ENCODE measurements around the gene SLC39A1. TPM values are rescaled to one million over a fixed set of nuclear protein-coding genes. Genes with fewer than 3 reads are reported as not detected.

SLC39A1 gene
- total and polyA plus RNA-seq, 3 donors from 2014 or later = 46.5 to 62.5 (median 54.5) TPM

DNA sequence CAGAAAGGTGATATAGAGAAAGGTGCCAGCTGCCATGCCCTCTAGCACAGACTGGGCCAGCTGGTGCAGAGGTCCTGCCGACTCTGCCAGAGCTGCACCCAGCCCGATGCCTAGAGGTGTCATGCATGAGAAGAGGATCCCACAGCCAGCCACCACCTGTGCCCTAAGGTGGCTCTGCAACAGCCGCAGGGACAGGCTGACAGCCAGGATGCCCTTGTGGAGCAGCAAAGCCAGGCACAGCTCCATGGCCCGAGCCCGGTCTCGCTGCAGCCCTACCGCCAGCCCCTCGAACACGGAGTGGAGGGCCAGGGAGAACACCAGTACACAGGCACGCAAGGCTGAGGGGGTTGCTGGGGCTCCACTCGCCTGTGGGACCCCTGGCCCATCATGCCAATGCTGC lies 3.1 kb downstream of the SLC39A1 start:
- TF ChIP-seq, protein P1, sequence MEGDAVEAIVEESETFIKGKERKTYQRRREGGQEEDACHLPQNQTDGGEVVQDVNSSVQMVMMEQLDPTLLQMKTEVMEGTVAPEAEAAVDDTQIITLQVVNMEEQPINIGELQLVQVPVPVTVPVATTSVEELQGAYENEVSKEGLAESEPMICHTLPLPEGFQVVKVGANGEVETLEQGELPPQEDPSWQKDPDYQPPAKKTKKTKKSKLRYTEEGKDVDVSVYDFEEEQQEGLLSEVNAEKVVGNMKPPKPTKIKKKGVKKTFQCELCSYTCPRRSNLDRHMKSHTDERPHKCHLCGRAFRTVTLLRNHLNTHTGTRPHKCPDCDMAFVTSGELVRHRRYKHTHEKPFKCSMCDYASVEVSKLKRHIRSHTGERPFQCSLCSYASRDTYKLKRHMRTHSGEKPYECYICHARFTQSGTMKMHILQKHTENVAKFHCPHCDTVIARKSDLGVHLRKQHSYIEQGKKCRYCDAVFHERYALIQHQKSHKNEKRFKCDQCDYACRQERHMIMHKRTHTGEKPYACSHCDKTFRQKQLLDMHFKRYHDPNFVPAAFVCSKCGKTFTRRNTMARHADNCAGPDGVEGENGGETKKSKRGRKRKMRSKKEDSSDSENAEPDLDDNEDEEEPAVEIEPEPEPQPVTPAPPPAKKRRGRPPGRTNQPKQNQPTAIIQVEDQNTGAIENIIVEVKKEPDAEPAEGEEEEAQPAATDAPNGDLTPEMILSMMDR (IDR thresholded peaks at IDR 0.05) = no peak
- TF ChIP-seq POLR2A (IDR thresholded peaks at IDR 0.05) = no peak
- Histone ChIP-seq H3K27ac (peak overlapping the region; percentile 76 to 96), H3K36me3 (ENCODE audit: low read depth, missing control alignments) (no peaks in the 10 kb centered on the region), H3K9me3 (no peaks in the 10 kb centered on the region), H3K4me3 (no peak overlapping the region), H3K27me3 (no peaks in the 10 kb centered on the region), H3K4me1 (peaks cover 55% of the 10 kb centered on the region)
- WGBS, 2 donors = 91 to 93% methylated on average over 8 to 11 of the region's 11 CpGs
- intact Hi-C loops (cut with DNase I; ENCODE audit: low total_unique reads) = no loop called here
- no peak for DNase-seq

DNA sequence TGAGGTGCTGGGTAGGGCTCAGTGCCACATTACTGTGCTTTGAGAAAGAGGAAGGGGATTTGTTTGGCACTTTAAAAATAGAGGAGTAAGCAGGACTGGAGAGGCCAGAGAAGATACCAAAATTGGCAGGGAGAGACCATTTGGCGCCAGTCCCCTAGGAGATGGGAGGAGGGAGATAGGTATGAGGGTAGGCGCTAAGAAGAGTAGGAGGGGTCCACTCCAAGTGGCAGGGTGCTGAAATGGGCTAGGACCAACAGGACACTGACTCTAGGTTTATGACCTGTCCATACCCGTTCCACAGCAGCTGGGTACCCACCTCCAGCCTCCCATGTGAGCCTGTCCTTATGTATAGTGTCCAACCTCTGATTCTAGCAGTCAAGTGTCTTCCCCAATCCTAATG lies 3.9 kb downstream of the SLC39A1 start:
- Histone ChIP-seq H3K27me3 (no peaks in the 10 kb centered on the region), H3K27ac (peak overlapping the region; percentile 76 to 96), H3K36me3 (ENCODE audit: low read depth, missing control alignments) (no peaks in the 10 kb centered on the region), H3K9me3 (no peaks in the 10 kb centered on the region), H3K4me3 (no peak overlapping the region), H3K4me1 (peaks cover 48% of the 10 kb centered on the region)
- DNase-seq = no peak
- intact Hi-C loops (cut with DNase I; ENCODE audit: low total_unique reads) = no loop called here
- TF ChIP-seq, protein P1 (IDR thresholded peaks at IDR 0.05) = no peak
- TF ChIP-seq POLR2A (IDR thresholded peaks at IDR 0.05) = no peak
- 55 to 65% methylated on average over 3 of the region's 3 CpGs for WGBS, 2 donors

DNA sequence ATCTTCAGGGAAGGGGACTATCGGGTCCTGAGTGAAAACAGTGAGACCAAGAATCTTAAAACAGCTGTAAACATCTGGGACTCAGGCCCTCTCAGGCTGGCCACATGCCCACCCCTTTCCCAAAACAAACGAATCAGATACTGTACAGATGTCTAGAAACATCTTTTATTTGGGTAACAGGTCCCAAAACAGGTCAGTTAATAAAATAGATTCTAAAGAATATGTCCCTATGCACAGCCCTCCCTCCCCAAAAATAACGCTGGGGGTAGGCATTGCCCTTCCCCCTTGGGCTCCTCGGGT lies 4.4 kb downstream of the SLC39A1 start:
- intact Hi-C loops (cut with DNase I; ENCODE audit: low total_unique reads) = no loop called here
- 4 to 8% methylated on average over 4 of the region's 4 CpGs for WGBS, 2 donors
- Histone ChIP-seq H3K36me3 (ENCODE audit: low read depth, missing control alignments) (no peaks in the 10 kb centered on the region), H3K27me3 (no peaks in the 10 kb centered on the region), H3K27ac (peak overlapping the region; percentile 76 to 96), H3K9me3 (no peaks in the 10 kb centered on the region), H3K4me1 (peaks cover 44% of the 10 kb centered on the region), H3K4me3 (peak overlapping the region; percentile 94 to 99)
- no peak for TF ChIP-seq POLR2A (IDR thresholded peaks at IDR 0.05)
- TF ChIP-seq, protein P1 (IDR thresholded peaks at IDR 0.05) = no peak
- peak; percentile 33 for DNase-seq

DNA sequence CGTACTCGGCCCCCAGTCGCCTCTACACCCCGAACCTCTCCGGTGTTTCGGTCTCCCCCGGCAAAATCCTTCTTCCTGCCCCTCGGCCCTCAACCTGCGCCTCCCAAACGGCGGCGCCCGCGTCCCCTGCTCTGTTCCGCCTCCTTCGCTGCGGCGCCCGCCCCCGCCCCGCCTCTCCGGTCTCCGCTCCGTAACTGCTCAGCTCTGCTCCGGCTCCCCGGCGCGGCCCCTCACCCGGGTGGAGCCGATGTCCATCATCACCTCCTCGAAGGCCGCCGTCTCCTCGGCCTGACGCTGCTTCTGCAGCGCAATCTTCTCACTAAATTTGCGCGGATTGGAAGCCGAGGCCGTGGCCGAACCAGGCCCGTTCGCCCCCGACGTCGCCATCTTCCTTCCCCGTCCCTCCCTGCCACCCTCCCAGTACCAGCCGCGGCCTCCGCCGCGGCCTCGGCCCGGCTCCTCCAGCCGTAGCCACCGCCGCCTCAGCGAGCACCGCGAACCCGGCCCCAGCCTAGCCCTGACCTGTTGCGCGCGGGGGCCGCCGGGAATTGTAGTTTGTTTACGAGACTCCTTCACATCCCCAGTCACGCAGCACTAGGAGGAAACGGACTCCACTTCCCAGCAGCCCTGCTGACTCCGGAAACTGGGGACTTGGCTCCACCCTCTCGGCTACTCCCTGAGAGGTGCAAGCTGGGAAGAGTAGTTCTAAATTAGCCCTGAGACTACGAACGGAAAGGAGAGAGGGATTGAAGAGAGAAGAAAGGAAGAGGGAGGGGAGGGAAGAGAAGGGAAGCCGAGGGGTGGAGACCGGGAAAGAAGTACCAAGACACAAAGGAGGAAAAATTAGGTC lies 5.0 kb downstream of the SLC39A1 start, which contains the start of gene CRTC2:
Gene CRTC2 (minus strand): TSS at position 502 of the 850 bp plus-strand sequence. CDS start 115 bp downstream, at position 387.
- Histone ChIP-seq H3K36me3 (ENCODE audit: low read depth, missing control alignments) (no peaks in the 10 kb centered on the region), H3K27ac (peak within 1 kb of the TSS; percentile 94 to 96), H3K27me3 (no peaks in the 10 kb centered on the region), H3K4me1 (peaks cover 44% of the 10 kb centered on the region), H3K4me3 (peak within 1 kb of the TSS; percentile 94 to 99), H3K9me3 (no peaks in the 10 kb centered on the region)
- intact Hi-C loops (cut with DNase I; ENCODE audit: low total_unique reads) = no loop called here
- TF ChIP-seq POLR2A (IDR thresholded peaks at IDR 0.05) = no peak
- TF ChIP-seq, protein P1 (IDR thresholded peaks at IDR 0.05) = no peak
- peak; percentile 100 for DNase-seq
- whole genome bisulfite sequencing, 2 donors = 0 to 1% methylated on average over 42 to 72 of the region's 75 CpGs

DNA sequence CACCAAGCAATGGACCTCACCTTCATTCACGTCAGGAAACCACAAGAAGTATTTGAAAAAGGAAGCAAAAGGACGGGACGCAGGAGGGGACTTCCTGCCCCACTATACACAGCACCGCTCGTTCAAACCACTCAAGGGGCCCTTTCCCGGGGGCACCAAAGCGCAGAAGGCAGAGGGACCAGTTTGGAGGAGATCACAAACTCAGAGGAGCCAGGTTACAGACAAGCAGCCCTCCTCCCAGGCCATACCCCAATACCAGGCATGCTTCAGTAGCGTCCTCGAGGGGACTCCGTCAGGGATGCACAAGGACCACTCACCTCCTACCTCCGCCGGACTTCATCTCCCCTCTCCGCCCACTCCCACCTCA lies 5.6 kb downstream of the SLC39A1 start:
- peak overlapping the region; percentile 94 to 99 for H3K4me3 ChIP-seq
- H3K27ac ChIP-seq = peak overlapping the region; percentile 94 to 96
- intact Hi-C loops (cut with DNase I; ENCODE audit: low total_unique reads) = no loop called here
- H3K4me1 ChIP-seq = peaks cover 41% of the 10 kb centered on the region
- no peaks in the 10 kb centered on the region for H3K36me3 ChIP-seq (ENCODE audit: low read depth, missing control alignments)
- no peaks in the 10 kb centered on the region for H3K27me3 ChIP-seq
- no peak for TF ChIP-seq POLR2A (IDR thresholded peaks at IDR 0.05)
- TF ChIP-seq, protein P1 (IDR thresholded peaks at IDR 0.05) = no peak
- 0 to 2% methylated on average over 11 to 13 of the region's 13 CpGs for WGBS, 2 donors
- peak; percentile 28 for DNase-seq
- no peaks in the 10 kb centered on the region for H3K9me3 ChIP-seq

Measured in testis (tissue), 3 donors.